HG02610 (cell line): Measurements from ENCODE around the gene COX8C.
"Not testable (repeated sequence)": the region's sequence is repeated elsewhere in the genome, so short reads cannot be mapped to it uniquely, and the experiment has no call there.

Source experiments
- ATAC-seq: cut with Tn5 transposase; IDR thresholded peaks from one replicate; pipeline ENCODE4 v1.9.1; 2021; ENCODE audit warnings: mild to moderate bottlenecking, moderate library complexity; ENCODE audit not compliant: unreplicated experiment

The COX8C gene

DNA sequence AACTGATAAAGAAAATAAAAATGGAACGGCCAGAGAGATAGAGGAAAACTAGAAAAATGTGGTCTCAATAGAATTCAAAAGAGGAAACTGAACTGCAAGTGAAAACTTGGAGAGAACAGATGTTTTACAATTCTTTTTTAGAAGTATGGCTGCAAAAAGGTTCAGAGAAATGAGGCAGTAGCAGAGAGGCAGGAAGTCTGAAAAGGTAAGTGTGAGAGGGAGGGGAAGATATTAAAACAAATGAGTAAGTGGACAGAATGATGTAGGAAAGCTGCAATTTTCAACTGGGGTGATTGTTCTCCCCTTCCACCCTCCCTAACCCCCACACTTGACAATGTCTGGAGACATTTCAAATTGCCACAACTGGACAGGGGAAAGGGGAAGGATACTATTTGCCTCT is 27.0 kb upstream of the COX8C start:
- ATAC-seq = no peak

DNA sequence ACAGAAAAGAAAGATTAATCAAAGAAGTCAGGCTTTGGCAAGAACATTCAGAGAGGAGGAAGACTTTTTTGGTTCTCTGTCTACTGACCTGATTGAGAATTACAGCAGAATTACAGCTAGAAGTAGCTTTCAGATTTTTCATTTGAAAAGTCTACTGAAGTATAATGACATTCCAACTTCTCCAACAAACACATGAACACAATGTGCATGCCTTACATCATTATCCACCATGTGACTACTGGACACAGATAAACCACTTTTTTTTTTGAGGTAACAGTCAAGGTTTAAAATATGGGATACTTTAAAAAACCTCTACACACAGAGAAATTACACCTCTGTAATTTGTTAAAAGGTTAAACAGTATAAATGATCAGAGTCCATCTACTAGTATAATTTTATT is 26.5 kb upstream of the COX8C start:
- no peak for ATAC-seq

DNA sequence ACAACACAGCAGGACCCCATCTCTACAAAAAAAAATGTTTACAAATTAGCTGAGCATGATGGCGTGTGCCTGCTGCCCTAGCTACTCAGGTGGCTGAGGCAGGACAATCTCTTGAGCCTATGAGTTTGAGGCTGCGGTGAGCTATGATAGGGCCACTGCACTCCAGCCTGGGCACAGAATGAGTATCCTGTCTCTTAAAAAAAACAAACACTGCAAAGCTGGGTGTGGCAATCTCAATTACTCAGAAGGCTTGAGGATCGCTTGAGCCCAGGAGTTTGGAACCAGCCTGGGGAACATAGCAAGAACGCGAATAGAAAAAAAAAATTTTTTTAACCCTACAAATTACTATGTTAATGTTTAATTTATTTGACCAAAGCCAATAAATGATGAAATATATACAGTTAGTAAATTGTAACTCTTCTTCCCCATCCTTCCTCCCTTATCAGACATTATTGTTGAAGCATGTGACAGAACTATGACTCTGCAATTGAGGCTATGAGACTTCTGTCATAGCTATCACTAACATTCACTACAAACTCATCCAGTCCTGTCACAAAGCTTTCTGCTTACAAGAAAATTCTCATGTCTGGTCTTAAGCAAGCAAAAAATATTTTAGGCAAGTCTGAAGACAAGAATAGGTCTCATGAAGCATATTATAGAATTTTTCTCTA is 23.9 kb upstream of the COX8C start:
- ATAC-seq = no peak

DNA sequence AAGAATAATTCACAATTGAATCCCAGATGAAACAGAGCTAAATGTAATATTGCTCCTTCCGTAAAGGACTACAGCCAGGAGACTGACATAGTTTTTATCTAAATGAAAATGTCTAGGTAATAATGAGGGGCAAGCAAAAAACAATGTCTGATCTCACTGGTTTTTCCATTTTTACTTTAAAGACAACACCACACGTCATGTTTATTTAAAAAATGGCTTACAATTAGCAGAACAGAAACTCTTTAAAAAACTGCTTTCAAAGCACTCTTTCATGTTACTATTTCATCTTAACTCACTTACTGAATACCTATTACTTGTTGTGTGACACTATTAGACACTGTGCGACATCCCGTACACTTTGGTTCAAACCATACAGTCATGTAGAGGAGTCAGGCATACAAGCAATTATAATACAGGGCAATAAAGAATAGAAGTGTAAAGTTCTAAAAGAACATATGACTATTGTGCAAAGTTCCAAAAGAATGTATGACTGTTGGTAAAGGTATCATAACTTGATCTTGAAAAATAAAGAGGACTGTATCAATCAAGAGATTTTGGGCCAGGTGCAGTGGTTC is 23.3 kb upstream of the COX8C start:
- no peak for ATAC-seq

DNA sequence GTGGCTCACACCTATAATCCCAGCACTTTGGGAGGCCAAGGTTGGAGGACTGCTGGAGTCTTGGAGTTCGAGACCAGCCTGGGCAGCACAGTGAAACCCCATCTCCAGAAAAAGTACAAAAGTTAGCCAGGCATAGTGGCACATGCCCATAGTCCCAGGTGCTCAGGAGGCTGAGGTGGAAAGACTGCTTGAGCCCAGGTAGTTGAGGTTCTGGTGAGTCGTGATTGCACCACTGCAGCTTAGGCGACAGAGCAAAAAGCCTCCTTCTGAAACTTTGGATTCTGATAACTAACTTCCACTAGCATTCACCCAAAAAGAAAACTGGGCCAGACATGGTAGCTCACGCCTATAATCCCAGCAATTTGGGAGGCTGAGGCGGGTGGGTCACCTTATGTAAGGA is 20.8 kb upstream of the COX8C start:
- no peak for ATAC-seq

DNA sequence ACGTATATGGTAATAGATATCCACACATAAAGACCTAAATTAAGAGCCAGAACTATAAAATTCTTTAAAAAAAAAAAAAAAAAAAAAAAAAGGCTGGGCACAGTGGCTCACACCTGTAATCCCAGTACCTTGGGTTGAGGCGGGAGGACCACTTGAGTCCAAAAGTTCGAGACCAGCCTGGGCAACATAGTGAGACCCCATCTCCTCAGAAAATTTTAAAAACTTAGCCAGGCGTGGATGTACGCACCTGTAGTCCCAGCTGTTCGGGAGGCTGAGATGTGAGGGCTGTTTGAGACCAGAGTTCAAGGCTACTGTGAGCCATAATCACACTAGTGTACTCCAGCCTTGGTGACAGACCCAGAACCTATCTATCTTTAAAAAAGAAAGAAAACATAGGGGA is 18.4 kb upstream of the COX8C start:
- no peak for ATAC-seq

DNA sequence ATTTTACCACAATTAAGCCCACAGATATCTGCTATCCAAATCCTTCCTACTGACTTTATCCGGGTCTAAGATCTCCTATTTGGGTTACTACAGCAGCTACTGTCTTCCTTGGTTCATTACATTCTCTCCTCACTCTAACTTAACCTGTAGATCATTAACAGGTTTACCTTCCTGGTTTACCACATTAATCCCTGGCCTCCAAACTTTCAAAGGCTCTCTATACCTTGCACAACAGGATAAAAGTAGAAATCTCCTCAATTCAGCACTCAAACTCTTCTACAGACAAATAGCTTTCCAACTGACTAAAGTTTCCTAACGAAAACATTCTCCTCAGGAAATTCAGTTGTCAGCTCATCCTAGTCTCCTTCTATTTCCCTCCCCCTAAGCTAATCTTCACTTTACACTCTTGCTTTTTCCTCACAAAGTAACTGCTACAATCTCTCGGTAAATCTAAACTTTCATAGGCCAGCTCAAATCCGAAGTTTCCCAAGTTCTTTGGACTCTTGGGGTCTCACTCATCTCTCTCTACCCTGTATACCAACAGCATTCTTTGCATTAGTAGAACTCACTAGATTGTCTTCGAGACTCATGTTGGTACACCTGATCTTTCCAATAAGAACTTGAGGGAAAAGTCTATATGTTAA is 16.9 kb upstream of the COX8C start:
- ATAC-seq = no peak

DNA sequence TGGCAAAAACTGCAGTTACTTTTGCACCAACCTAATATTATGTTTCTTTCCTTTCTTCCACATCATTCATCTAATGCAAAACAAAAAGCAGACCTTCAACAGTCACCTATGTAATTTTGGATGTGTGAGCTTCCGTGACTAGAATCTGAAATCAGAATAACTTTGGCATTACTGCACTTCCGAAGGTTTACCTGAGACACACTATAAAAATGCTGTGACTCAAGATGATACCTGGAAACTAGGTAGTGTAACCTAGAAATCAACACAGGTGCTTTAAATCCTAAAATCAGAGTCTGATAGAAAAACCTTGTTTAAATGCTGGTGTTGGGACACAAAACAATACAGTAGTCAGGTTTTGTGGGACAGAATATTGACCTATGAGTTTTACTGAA is 16.4 kb upstream of the COX8C start:
- ATAC-seq = no peak

DNA sequence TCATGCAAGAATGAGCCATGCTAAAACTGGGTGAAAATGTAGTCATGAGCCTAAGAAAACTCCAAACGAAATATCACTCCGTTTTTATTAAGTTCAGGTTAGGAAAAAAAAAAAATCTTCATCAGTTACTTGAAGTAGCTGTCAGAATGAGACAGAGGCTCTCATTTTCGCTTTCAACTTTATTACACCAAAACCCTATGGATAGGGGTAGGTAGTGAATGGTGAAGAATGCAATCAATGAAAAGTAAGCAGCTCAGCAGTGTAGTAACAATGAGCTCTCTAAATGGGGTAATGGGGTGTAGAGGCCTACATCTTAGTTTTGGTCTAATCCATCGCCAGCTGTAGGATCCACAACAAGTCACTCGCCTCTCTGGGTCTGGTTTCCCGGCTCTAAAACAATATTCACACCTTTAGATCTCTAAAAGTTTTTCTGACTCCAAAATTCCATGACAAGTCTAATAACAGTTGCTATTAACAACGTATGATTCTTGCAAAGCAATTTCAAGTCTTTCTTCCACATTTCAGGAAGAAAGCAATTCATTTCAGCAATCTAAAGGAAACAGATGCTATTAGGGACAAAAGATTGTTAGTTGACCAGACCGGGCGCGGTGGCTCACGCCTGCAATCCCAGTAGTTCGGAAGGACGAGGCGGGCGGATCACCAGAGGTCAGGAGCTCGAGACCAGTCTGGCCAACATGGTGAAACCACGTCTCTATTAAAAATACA is 15.8 kb upstream of the COX8C start:
- no peak for ATAC-seq

DNA sequence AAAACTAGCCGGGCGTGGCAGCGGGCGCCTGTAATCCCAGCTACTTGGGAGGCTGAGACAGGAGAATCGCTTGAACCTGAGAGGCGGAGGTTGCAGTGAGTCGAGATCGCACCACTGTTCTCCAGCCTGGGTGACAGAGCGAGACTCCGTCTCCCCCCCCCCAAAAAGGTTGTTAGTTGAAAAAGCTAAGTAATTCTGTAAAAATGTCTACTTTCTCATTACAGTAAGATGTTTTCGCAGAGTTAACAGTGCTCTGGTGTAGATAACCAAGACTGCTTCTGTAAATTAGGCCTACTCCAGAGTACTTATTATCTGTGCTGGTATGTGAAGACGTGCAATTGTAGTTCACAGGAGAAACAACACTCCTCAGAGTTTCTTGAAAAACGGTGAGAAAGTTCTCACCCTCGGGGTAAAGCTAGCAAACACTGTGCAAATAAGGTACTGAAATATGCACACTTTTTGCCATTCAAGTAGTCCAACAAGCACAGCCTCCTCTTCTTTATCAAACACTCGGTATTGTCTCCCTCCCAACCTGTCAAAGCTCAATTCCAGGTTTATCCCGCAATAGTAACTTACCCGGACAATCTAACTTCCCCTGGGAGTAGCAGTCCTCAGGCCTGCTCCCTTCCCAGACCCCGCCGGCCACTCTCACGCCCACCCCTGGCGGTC is 15.1 kb upstream of the COX8C start:
- ATAC-seq = peak; percentile 3

DNA sequence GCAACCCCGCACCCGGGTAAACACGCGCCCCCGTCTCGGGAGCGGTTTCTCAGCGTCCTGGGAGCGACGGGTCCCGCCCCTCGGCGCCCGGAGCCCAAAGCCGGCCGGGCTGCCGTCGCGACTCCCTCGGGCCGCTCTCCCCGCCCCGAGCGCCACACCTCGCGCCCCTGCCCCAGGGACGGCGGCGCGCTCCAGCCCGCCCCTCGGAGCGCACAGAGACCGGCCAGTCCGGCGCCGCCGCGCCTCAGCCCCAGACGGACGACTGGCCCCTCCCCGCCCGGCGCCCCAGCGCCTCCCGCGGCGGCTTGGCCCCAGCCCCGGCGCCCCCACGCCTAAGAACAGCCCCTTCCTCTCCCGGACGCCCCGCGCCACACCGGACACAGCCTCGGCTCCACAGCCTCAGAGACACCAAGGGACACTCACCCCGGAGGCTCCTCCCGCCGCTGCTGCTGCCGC is 14.6 kb upstream of the COX8C start:
- ATAC-seq = peak; percentile 55

DNA sequence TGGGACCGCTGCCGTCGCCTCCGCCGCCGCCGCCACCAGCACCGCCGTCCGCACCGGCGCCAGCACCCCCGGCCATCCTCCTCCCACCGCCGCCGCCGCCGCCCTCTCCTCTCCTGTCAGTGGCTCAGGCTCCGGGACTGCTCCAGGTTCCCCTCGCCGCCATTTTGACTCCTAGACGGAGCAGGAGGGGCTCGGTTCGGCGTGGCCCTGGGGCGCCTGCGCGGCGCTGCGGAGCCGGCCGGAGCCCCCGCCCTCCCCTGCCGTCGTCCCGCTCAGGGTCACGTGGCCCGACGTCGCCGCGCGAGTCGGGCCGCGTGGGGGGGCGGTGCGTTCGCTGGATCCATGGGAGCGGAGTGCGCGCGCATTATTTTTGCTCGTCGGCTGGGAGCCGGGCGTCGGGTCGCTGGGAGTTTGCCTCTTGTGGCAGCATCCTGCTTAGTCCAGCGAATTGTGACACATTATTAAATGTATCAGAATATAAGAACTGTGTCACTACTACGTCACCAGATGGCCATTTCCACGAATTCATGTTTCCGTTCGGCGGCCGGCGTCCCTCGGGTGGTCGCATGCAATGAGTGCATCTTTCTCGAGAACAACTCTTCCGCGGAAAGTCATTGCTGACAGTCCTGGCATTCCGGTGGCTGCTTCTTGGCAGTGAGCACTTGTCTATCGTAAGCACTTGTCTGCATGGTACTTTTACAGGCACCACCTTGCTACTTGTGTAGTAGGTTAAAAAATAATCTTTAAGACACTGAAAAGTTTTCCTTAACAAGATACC is 13.9 kb upstream of the COX8C start, which contains the start of gene BTBD7:
BTBD7 (minus strand) TSS at position 184 of the 778 bp plus-strand sequence. CDS start 36,985 bp downstream, outside the sequence.
- peak; percentile 78 for ATAC-seq

DNA sequence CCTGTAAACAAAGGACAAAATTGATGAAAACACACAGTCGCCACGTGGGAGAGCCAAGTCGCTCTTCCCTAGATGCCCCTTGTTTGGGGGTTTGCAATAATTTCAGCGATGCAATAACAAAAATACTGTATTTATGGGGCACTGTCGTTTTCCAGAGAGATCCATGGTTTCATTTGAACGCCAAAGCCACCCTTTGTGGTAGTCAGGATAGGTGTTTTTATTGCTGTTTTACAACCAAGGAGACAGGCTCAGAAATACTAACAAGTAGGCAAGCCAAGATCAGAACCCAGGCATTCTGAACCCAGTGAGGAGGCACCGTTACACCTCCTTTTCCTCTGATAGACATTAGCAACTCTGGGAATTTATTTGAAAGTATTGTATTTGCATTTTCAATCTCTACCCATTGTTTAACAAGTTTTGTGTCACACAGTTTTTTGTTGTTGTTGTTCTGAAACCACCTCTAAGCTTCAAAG is 13.3 kb upstream of the COX8C start:
- no peak for ATAC-seq

DNA sequence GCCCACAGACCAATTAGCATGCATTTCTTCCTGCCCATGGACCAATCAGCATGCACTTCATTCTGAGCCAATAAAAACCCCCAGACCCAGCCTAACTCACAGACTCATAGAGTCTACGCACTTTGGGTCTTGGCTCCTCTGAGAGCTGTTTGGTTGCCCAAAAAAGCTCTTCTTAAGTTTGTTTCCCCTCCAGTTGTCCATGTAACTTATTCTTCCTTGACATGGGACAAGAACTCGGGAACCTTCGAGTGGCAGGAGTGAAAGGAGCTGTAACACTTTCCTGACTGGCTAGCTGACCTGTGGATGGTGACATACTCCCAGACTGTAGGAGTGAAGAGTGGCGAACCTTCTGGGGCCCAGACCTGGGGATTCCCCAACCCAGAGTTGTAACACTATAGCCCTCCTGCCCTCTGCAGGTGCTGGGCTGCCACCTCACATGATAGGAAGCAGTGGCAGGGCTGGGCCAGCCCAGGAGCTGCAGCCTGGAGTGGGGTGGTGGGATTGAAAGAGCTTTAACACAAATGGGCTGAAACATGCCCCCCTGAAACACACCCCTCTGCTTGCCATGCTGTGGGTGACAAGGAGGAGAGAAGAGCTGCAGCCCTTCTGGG is 9.7 kb upstream of the COX8C start:
- ATAC-seq = no peak

DNA sequence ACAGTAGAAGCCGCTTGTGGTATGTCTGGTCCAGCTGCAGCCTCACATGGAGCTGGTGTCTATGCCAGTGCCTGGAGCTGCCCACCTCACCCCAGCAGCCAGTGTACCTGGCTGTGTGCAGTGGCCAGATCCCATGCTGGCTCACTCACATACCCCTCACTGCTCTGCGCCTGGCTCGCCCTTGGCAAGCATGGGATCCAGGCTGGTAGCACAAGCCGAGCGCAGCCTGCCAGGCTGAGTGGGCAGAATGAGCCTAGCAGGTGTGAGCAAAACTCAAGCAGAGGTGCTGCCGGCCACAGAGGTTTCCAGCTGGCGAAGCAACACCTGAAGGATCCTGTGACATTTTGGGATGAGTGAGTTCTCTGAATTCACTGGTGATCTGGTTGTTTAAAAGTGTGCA is 9.1 kb upstream of the COX8C start:
- ATAC-seq = no peak

DNA sequence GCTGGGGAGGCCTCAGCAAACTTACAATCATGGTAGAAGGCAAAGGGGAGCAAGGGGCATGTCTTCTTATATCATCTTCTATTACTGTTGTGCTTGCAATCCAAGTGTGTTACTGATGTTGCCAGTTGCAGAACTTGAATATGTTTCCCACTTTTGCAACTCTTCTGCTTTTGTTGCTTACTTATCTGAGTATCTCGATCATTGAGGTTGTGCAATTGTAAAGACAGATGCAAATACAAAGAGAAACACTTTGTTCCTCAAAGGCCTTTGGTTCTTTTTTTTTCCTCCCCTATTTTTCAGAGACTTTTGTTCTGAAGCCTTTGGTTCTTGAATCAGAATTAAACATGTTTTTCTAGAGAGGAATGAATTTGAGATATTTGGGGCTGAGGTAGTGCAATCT is 3.7 kb upstream of the COX8C start:
- no peak for ATAC-seq

DNA sequence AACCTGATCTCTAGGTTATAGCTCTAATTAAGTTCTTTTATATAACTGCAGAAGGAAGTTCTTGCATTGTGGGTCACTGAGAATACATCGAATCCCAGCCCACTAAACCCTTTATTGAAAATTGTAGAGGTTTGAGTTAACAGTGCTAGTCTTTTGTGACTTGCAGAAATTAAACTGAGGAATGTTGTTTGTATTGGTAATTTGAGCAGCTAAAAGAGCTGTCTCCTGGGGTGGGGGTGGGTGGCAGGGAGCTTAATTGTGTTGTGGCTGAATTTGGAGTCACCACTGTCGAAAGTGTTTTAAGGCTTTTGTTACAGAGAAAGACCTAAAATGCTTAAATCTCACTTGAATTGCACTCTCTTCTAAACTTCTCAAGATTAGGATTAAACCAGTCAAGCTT is 3.2 kb upstream of the COX8C start:
- ATAC-seq = no peak

DNA sequence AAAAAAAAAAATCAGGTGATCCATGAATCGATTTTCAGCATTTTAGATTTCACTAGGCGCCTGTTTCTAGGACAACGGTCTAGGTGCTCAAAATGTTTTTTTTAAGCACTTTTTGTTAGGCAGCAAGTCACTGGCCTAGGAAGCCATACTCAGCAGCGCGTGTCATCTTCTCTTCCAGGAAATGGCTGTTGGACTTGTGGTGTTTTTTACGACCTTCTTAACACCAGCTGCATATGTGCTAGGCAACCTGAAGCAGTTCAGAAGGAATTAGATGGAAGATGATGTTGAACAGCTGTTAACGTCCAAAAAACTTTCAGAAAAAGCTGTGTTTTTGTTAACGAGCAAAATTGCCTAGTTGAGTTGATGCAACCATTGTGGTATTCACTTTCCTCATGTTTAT is 868 bp downstream of the COX8C start:
- ATAC-seq = no peak

DNA sequence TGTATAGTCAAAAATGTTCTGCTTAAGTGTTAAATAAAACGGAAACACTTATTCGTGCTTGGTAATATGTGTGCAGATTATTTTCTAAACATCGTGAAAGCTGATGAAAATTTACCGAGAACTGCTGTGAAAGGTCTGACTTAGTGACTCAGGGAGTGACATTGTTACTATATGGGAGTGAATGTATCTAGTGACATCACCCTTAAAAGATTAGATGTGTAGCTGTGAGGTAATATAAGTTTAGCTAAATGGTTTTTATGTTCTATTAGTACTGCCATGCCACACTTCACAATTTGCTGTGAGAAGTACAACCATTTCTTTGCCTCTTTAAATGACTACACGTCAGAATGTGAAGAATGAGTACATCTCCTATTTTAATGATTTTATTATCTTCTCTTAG is 1.3 kb downstream of the COX8C start:
- no peak for ATAC-seq

DNA sequence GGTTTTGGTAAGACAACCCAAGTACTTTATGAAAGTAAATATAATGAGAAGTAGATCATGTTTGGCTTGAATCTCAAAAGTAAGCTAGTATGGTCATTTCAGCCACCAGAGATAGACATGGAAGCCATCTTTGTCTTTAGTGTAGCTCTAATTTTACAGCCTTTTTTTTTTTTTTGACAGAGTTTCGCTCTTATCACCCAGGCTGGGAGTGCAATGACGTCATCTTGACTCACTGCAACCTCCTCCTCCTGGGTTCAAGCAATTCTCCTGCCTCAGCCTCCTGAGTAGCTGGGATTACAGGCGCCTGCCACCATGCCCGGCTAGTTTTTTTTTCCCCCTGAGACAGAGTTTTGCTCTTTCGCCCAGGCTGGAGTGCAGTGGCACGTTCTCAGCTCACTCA is 7.9 kb downstream of the COX8C start:
- not testable (repeated sequence) for ATAC-seq
